Caco-2 (cell line): ENCODE results near the gene ACSM3. TPM values are rescaled to one million over a fixed set of nuclear protein-coding genes. Genes with fewer than 3 reads are reported as not detected.

Source experiments
- BruUV-seq: library from RNA; stranded (reverse); fragments of 400-500 nt; replicated peaks from 2 replicates; lab custom pipeline; 2021; lab: Mats Ljungman, UMichigan
- CTCF ChIA-PET: fragments of 300-600 bp; sonication (Branson Sonifier 250); formaldehyde crosslinking; loops from one replicate; lab custom pipeline; 2022; ENCODE audit warnings: antibody characterized with exemption; lab: Charles Lee
- POLR2A ChIA-PET: fragments of 300-600 bp; sonication (Branson Sonifier 250); formaldehyde crosslinking; loops from one replicate; lab custom pipeline; 2022; ENCODE audit warnings: antibody characterized with exemption; lab: Charles Lee
- DNase-seq, 2 experiments: peaks; one replicate each; pipeline versions ENCODE4 v3.0.0 to v3.0.0-alpha.2; 2020 to 2022
- H3K27me3 ChIP-seq: replicated peaks from 2 replicates; pipeline ENCODE4 v1.6.0; 2011; ENCODE audit warnings: low read length; ENCODE audit not compliant: control insufficient read depth, insufficient read depth
- H3K36me3 ChIP-seq: 2 replicates; pipeline ENCODE4 v1.5.1; 2011; ENCODE audit warnings: low read length; ENCODE audit not compliant: control insufficient read depth, insufficient read depth
- H3K4me1 ChIP-seq: fragments of 250-450 bp; sonication (Bioruptor Pico); 2 replicates; pipeline ENCODE4 v1.5.1; 2020; ENCODE audit warnings: mild to moderate bottlenecking
- H3K4me3 ChIP-seq: 2 replicates; pipeline ENCODE4 v1.5.1; 2011; ENCODE audit warnings: low read depth, mild to moderate bottlenecking, control low read depth, low read length
- H3K9me3 ChIP-seq: fragments of 250-450 bp; sonication (Bioruptor Pico); 2 replicates; pipeline ENCODE4 v1.5.1; 2020; ENCODE audit warnings: mild to moderate bottlenecking, moderate library complexity
- H3K27ac Mint-ChIP-seq: one replicate; pipeline ENCODE4 v1.8.0; 2022; ENCODE audit warnings: mixed read lengths; ENCODE audit not compliant: unreplicated experiment
- H3K27me3 Mint-ChIP-seq: one replicate; pipeline ENCODE4 v1.8.0; 2022; ENCODE audit warnings: mixed read lengths; ENCODE audit not compliant: insufficient read depth, unreplicated experiment
- H3K36me3 Mint-ChIP-seq: one replicate; pipeline ENCODE4 v1.8.0; 2022; ENCODE audit warnings: mild to moderate bottlenecking, mixed read lengths; ENCODE audit not compliant: insufficient read depth, unreplicated experiment
- H3K4me1 Mint-ChIP-seq: one replicate; pipeline ENCODE4 v1.8.0; 2022; ENCODE audit warnings: low read depth, mixed read lengths; ENCODE audit not compliant: unreplicated experiment
- H3K4me3 Mint-ChIP-seq: one replicate; pipeline ENCODE4 v1.8.0; 2022; ENCODE audit warnings: mild to moderate bottlenecking, moderate library complexity, mixed read lengths; ENCODE audit not compliant: unreplicated experiment
- H3K9me3 Mint-ChIP-seq: one replicate; pipeline ENCODE4 v1.8.0; 2022; ENCODE audit warnings: mixed read lengths; ENCODE audit not compliant: unreplicated experiment
- intact Hi-C: fragments of 100-400 bp; cut with micrococcal nuclease; formaldehyde crosslinking; loops from one replicate; pipeline ENCODE4 v1.10.0; 2022; ENCODE audit not compliant: unreplicated experiment
- total RNA-seq: library from RNA; stranded (reverse); gene quantifications from 2 replicates; pipeline ENCODE4 v1.2.3, GENCODE V29; 2022
- TF ChIP-seq, protein P1 (sequence below), 2 experiments: fragments of 200-600 bp in 1 of 2; IDR thresholded peaks; 1 replicate in 1 of 2; 2 replicates in 1 of 2; pipeline versions ENCODE4 v1.5.1 to v1.8.0; 2011 to 2022; ENCODE audit warnings: antibody characterized with exemption in 1 of 2, control low read depth in 1 of 2, inconsistent platforms in 1 of 2, low read depth in 1 of 2, low read length in 1 of 2, mild to moderate bottlenecking in 1 of 2, moderate library complexity in 1 of 2; ENCODE audit not compliant: insufficient read depth in 1 of 2, severe bottlenecking in 1 of 2, unreplicated experiment in 1 of 2

The ACSM3 gene
- total RNA-seq, 1 experiment from 2014 or later, result 6.9 TPM

GRCh38 chr16:20844588-20844987, 80.8 kb downstream of the ACSM3 start:
- Mint-ChIP-seq H3K4me3 (no peak overlapping the region), H3K4me1 (no peaks in the 10 kb centered on the region)

DNA sequence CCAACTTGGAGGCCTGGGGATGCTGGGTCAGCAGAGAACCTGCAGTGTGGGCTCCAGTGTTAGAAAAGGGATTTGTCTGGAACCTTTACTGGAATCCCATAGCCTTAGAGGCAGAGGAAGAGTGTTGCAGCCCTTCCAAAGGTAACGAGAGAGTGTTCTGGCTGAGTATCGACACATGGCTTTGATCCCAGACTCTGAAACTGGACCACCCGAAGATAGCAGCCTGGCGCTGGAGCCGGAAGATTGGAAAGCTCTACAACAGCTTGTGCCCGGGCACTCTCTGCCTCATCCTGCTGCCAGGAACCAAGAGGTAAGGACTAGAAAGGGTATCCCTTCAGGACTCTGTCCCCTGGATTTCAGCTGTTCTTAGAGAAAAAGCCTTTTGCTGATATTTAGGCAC, 82.2 kb downstream of the ACSM3 start:
- no peak for DNase-seq
- Mint-ChIP-seq H3K27me3 (no peaks in the 10 kb centered on the region), H3K4me3 (no peak overlapping the region), H3K27ac (no peak overlapping the region), H3K4me1 (no peaks in the 10 kb centered on the region), H3K9me3 (no peaks in the 10 kb centered on the region), H3K36me3 (peaks cover 30% of the 10 kb centered on the region)
- no TSS peak for BruUV-seq
- ChIA-PET CTCF (no interaction called here), POLR2A (no interaction called here)
- Histone ChIP-seq H3K36me3 (no peaks in the 10 kb centered on the region; the same call in 1 of the 2 replicates), H3K4me1 (peaks cover 4% of the 10 kb centered on the region), H3K4me3 (no peak overlapping the region), H3K9me3 (no peaks in the 10 kb centered on the region), H3K27me3 (no peaks in the 10 kb centered on the region)
- TF ChIP-seq, protein P1, sequence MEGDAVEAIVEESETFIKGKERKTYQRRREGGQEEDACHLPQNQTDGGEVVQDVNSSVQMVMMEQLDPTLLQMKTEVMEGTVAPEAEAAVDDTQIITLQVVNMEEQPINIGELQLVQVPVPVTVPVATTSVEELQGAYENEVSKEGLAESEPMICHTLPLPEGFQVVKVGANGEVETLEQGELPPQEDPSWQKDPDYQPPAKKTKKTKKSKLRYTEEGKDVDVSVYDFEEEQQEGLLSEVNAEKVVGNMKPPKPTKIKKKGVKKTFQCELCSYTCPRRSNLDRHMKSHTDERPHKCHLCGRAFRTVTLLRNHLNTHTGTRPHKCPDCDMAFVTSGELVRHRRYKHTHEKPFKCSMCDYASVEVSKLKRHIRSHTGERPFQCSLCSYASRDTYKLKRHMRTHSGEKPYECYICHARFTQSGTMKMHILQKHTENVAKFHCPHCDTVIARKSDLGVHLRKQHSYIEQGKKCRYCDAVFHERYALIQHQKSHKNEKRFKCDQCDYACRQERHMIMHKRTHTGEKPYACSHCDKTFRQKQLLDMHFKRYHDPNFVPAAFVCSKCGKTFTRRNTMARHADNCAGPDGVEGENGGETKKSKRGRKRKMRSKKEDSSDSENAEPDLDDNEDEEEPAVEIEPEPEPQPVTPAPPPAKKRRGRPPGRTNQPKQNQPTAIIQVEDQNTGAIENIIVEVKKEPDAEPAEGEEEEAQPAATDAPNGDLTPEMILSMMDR (IDR thresholded peaks at IDR 0.05; ENCODE audit: insufficient read depth in 1 of 2, low read depth in 1 of 2, low read length in 1 of 2, severe bottlenecking in 1 of 2, unreplicated experiment in 1 of 2), result no peak
- intact Hi-C loops, result no loop called here

More at GRCh38 chr16:20844588-20844987, 80.8 kb downstream of the ACSM3 start:
- H3K4me3 ChIP-seq, result no peak overlapping the region
- no peaks in the 10 kb centered on the region; the same call in 1 of the 2 replicates for H3K36me3 ChIP-seq
- intact Hi-C loops, result no loop called here
- no TSS peak for BruUV-seq
- H3K27me3 ChIP-seq, result no peaks in the 10 kb centered on the region
- Mint-ChIP-seq H3K36me3 (peaks cover 24% of the 10 kb centered on the region), H3K27me3 (no peaks in the 10 kb centered on the region), H3K27ac (no peak overlapping the region), H3K9me3 (no peaks in the 10 kb centered on the region)
- TF ChIP-seq, protein P1 (IDR thresholded peaks at IDR 0.05; ENCODE audit: insufficient read depth in 1 of 2, low read depth in 1 of 2, low read length in 1 of 2, severe bottlenecking in 1 of 2, unreplicated experiment in 1 of 2), result no peak
- DNase-seq, result no peak
- no peaks in the 10 kb centered on the region for H3K9me3 ChIP-seq
- CTCF ChIA-PET, result no interaction called here
- no peaks in the 10 kb centered on the region for H3K4me1 ChIP-seq
- POLR2A ChIA-PET, result no interaction called here

DNA sequence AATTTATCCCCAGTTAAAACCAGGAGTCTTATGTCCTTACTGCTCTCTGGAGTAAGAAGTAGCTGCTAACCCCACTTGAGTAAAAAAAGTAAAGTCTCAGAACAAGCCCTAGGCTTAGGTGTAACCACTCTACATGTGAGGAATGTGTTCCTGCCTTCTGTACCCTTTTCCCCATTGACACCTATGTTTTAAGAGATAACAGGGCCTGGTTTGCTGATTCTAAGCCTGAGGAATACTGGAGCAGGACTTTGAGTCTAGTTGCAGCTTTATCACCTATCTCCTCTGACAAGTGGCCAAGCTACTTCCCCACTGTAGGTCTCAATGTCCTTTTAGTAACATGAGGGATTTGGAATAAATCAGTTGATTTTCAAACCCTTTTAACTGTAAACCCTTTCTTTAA, 82.7 kb downstream of the ACSM3 start:
- Mint-ChIP-seq H3K4me1 (no peaks in the 10 kb centered on the region), H3K27ac (no peak overlapping the region), H3K27me3 (no peaks in the 10 kb centered on the region), H3K9me3 (no peaks in the 10 kb centered on the region), H3K36me3 (peaks cover 30% of the 10 kb centered on the region), H3K4me3 (no peak overlapping the region)
- no TSS peak for BruUV-seq
- POLR2A ChIA-PET, result no interaction called here
- H3K4me1 ChIP-seq, result peaks cover 9% of the 10 kb centered on the region
- no peaks in the 10 kb centered on the region; the same call in 1 of the 2 replicates for H3K36me3 ChIP-seq
- DNase-seq, result no peak
- H3K9me3 ChIP-seq, result no peaks in the 10 kb centered on the region
- intact Hi-C loops, result no loop called here
- no peak overlapping the region for H3K4me3 ChIP-seq
- H3K27me3 ChIP-seq, result no peaks in the 10 kb centered on the region
- CTCF ChIA-PET, result interaction anchor here (0.7 kb wide), 2 partner anchors 57 to 1515 kb away, joined by 3 read pairs; no protein-coding TSS in a partner anchor
- TF ChIP-seq, protein P1 (IDR thresholded peaks at IDR 0.05; ENCODE audit: insufficient read depth in 1 of 2, low read depth in 1 of 2, low read length in 1 of 2, severe bottlenecking in 1 of 2, unreplicated experiment in 1 of 2), result no peak

Other genes starting within 250 kb of the ACSM3 start
- 0.56 and 1.4 TPM in 2 replicates for gene ACSM2B, start 187.6 kb upstream of the ACSM3 start, total RNA-seq
- not detected in 2 replicates for gene ACSM1, start 66.3 kb upstream of the ACSM3 start, total RNA-seq
- gene THUMPD1, start 22.2 kb upstream of the ACSM3 start, total RNA-seq, result 27.2 and 29.5 TPM in 2 replicates
- 22.4 and 24.6 TPM in 2 replicates for gene ERI2, start 42.5 kb downstream of the ACSM3 start, total RNA-seq
- gene REXO5, start 42.5 kb downstream of the ACSM3 start, total RNA-seq, result 6.9 and 7.3 TPM in 2 replicates
- 16.4 and 19.2 TPM in 2 replicates for gene DCUN1D3, start 136.3 kb downstream of the ACSM3 start, total RNA-seq
- gene LYRM1, start 136.8 kb downstream of the ACSM3 start, total RNA-seq, result 40.3 and 46.1 TPM in 2 replicates